Adrenal gland (tissue), 5 donors: ENCODE data around the gene LYPD6B.

ENCODE experiments used
- POLR2A ChIP-seq, 2 donors: fragments of 450-650 bp; IDR thresholded peaks; one replicate each; pipeline ENCODE4 v1.6.1; 2017; ENCODE audit warnings: antibody characterized with exemption in 2 of 2, mild to moderate bottlenecking in 2 of 2, moderate library complexity in 1 of 2
- TF ChIP-seq, protein P1 (sequence below), 6 experiments: fragments of 450-650 bp in 4 of 6; fragments of 200-600 bp in 2 of 6; sonication (generic) in 1 of 6; IDR thresholded peaks; 1 replicate in 5 of 6; 2 replicates in 1 of 6; pipeline versions ENCODE4 v1.5.1 to v1.8.0; 2016 to 2021; ENCODE audit warnings: antibody characterized with exemption in 6 of 6, mild to moderate bottlenecking in 2 of 6, moderate library complexity in 1 of 6
- donor health status: DM: no; HTN: no; CAD: no.

GRCh38 chr2:149094217-149095015, 55.9 kb downstream of the LYPD6B start:
- TF ChIP-seq, protein P1, sequence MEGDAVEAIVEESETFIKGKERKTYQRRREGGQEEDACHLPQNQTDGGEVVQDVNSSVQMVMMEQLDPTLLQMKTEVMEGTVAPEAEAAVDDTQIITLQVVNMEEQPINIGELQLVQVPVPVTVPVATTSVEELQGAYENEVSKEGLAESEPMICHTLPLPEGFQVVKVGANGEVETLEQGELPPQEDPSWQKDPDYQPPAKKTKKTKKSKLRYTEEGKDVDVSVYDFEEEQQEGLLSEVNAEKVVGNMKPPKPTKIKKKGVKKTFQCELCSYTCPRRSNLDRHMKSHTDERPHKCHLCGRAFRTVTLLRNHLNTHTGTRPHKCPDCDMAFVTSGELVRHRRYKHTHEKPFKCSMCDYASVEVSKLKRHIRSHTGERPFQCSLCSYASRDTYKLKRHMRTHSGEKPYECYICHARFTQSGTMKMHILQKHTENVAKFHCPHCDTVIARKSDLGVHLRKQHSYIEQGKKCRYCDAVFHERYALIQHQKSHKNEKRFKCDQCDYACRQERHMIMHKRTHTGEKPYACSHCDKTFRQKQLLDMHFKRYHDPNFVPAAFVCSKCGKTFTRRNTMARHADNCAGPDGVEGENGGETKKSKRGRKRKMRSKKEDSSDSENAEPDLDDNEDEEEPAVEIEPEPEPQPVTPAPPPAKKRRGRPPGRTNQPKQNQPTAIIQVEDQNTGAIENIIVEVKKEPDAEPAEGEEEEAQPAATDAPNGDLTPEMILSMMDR (IDR thresholded peaks at IDR 0.05) = no peak
- TF ChIP-seq POLR2A (IDR thresholded peaks at IDR 0.05) = no peak
